Coronary artery (tissue), 2 donors: ENCODE data around the gene UTP11.

Experiments
- DNase-seq: peaks from one replicate; pipeline ENCODE4 v3.0.0-alpha.2; 2017; ENCODE audit warnings: low spot score
- H3K27ac ChIP-seq, 2 donors: fragments of 200-600 bp; sonication (generic); one replicate each; pipeline ENCODE4 v1.5.1; 2016 to 2019
- H3K4me3 ChIP-seq: fragments of 200-600 bp; sonication (generic); 2 replicates; pipeline ENCODE4 v1.5.1; 2016; ENCODE audit warnings: mild to moderate bottlenecking, moderate library complexity
- CTCF ChIP-seq: fragments of 200-600 bp; sonication (generic); IDR thresholded peaks from one replicate; pipeline ENCODE4 v1.5.1; 2019; ENCODE audit warnings: antibody characterized with exemption

The UTP11 gene

DNA sequence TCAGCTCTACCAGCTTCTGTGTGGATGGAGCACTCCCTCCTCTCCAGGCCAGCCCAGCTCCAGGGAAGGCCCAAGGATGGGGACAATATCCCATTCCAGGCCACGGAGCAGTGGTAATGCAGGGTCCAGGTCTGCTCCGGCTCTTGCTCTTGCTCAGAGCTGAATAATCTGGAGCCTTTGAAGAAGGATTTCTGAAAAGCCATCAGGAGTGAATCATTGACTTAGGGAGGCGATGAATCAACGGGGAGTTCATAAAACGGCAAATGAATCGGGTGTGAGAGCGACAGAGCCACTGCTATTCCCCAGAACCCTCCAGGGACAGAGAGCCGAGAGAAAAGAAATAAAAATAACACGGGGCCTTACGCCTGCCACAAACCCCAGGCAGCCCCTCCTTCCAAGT, 26.3 kb downstream of the UTP11 start:
- no peak overlapping the region for H3K27ac ChIP-seq
- no peak for TF ChIP-seq CTCF
- no peak overlapping the region for H3K4me3 ChIP-seq
- DNase-seq, result no peak

- DNase-seq, result no peak
- Histone ChIP-seq H3K27ac (no peak overlapping the region), H3K4me3 (no peak overlapping the region)
- no peak for TF ChIP-seq CTCF
Observed at GRCh38 chr1:38039331-38040088, 27.0 kb downstream of the UTP11 start.

DNA sequence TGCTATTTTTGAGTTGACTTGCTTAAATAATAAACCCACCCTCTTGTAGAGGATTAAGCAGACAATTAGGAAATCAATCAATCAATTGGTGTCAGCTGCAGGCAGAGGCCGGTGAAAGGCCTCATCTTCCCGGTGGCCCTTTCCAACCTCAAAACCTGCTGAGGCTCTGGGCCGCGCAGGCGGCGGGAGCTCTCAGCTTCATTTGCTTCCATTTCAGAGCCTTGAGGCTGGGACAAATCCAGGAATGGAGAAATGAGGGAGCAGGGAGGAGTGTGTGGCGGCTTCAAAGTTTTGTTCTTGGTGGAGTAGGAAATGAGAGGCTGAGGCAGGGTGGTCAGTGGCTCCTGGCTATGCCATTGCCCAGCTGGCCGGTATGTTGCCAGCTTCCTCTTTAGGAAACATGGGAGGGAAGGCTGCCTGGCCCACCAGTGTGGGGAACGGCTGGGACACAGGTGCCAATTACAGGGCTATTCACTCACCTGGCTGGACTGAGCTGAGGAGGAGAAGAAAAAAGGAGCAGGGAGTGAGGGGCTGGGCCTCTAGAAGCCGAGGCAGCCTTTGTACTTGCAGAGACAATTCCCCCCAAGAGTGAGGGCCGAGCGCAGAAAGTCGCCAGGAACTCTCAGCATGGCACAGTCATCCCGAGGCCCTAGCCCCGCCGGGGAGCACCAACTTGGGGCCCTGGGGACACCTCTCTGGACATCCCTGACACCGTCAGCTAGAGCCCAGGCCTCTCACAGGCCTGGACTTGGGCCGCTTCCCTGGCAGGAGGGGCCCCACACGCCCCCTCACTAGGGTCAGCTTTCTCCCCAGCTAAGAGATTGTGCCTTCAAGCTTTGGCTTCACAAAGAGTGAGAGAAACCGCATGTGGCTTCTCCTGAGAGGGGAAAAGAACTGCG, 29.7 kb downstream of the UTP11 start:
- no peak for TF ChIP-seq CTCF
- Histone ChIP-seq H3K27ac (no peak overlapping the region), H3K4me3 (no peak overlapping the region)
- DNase-seq, result no peak

DNA sequence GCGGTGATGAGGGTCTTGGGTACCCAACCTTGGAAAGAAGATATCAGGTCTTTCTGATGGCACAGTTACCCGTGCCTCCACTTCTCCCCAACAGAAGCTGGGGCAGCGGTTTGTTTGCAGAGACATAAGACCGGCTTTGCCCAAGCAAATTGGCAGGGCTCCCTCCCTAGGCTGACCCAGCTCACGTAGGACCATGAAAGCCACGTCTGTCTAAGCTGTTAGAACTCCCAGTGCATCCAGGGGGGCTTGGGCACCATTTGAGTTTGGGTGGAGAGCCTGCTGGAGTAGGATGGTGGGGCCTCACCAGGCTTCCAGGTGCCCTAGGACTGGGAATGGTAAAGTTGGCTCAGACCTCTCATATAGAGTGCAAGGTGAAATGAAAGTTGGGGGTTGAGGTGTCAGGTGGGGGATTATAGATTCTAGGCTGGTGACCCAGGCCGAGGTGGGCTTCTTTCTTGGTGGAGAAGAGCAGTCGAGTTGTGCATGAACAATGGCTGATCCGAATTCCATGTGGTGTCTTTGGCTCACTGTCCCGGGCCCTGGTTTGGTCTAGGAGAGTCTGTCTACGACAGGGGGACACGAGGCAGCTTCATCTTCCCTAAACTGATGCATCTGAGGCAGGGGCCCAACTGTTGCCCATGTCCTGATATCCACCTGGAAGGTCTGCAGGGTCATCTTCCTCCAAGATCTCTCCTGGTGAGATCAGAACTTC, 30.7 kb downstream of the UTP11 start:
- DNase-seq, result no peak
- TF ChIP-seq CTCF, result no peak
- no peak overlapping the region for H3K27ac ChIP-seq

DNA sequence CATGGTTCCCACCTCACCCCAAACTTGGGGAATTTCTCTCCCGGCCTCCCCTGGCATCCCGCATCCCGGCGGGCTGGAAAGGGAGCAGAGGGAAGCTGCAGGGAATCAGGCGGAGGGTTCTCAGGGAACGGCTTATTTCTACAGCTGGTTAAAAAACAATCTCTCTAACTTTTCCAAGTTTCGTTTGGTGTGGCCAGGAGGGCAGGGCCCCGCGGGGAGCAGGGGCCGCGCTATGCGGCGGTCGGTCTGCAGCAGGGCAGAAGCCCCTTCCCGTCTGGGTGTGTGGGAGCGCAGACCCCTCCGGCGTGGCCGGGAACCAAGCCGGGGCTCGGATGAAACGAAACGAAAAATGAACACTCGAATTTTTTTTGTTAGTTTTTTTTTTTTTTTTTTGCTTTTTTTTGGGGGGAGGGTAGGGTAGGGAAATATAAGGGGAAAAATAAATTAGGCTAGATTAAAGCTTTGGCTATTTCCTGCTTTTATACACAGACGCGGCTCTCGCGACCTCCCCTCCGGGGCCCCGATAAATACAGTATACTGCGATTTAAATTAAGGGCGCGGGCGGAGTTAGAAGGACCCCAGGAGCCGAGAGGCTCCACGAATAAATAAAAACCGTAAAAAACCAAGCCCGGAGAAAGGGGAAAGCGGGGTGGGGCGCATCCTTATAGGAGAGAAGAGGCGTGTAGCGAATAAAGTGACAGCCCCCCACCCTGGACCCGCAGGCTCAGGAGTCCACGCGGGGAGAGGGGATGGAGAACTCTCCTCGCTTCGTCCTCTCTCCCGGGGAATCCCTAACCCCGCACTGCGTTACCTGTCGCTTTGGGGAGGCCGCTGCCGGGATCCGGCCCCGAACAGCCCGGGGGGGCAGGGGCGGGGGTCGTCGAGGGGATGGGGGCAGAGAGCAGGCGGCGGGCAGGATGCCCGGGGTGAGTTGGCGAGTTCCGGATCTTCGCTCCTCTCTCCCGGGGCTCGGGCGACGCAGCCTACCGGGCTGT, 32.0 kb downstream of the UTP11 start:
- TF ChIP-seq CTCF, result no peak
- DNase-seq, result no peak
- H3K4me3 ChIP-seq, result peak overlapping the region; percentile 77
- no peak overlapping the region for H3K27ac ChIP-seq

More for the DNA sequence above, 30.7 kb downstream of the UTP11 start:
- H3K4me3 ChIP-seq, result no peak overlapping the region
